H9 (cell line): ENCODE measurements around the gene INTS3. TPM values are rescaled to one million over a fixed set of nuclear protein-coding genes. Genes with fewer than 3 reads are reported as not detected.
A peak's percentile ranks its signal among the peaks of the same experiment; 100 is the strongest.

ENCODE experiments used
- DNase-seq: peaks from one replicate; pipeline ENCODE4 v3.0.0-alpha.2; 2017
- H2AFZ ChIP-seq: one replicate; pipeline ENCODE4 v1.6.1; 2013; ENCODE audit warnings: mild to moderate bottlenecking, low read length, control low read depth, moderate library complexity
- H2AK5ac ChIP-seq: 2 replicates; pipeline ENCODE4 v1.6.1; 2013; ENCODE audit warnings: low read length, control low read depth, mixed read lengths; ENCODE audit not compliant: insufficient read length
- H2BK120ac ChIP-seq: one replicate; pipeline ENCODE4 v1.6.1; 2013; ENCODE audit warnings: low read depth, mild to moderate bottlenecking, low read length, control low read depth, inconsistent platforms; ENCODE audit not compliant: poor library complexity, severe bottlenecking
- H2BK12ac ChIP-seq: 2 replicates; pipeline ENCODE4 v1.6.1; 2013; ENCODE audit warnings: low read length, control low read depth, mixed read lengths, low read depth; ENCODE audit not compliant: insufficient read length
- H2BK15ac ChIP-seq: 2 replicates; pipeline ENCODE4 v1.6.1; 2013; ENCODE audit warnings: low read depth, low read length, control low read depth
- H2BK20ac ChIP-seq: one replicate; pipeline ENCODE4 v1.6.1; 2013; ENCODE audit warnings: low read depth, mild to moderate bottlenecking, low read length, control low read depth, inconsistent platforms; ENCODE audit not compliant: poor library complexity, severe bottlenecking
- H2BK5ac ChIP-seq: 2 replicates; pipeline ENCODE4 v1.6.1; 2013; ENCODE audit warnings: low read length, control low read depth, mixed read lengths; ENCODE audit not compliant: insufficient read length
- H3K14ac ChIP-seq: 2 replicates; pipeline ENCODE4 v1.6.1; 2013; ENCODE audit warnings: low read length, control low read depth; ENCODE audit not compliant: insufficient read depth
- H3K18ac ChIP-seq: 2 replicates; pipeline ENCODE4 v1.6.1; 2013; ENCODE audit warnings: low read depth, mild to moderate bottlenecking, mixed read lengths, low read length, control low read depth; ENCODE audit not compliant: insufficient read length
- H3K23ac ChIP-seq: 2 replicates; pipeline ENCODE4 v1.6.1; 2013; ENCODE audit warnings: low read length, control low read depth, mixed read lengths, low read depth; ENCODE audit not compliant: insufficient read length
- H3K23me2 ChIP-seq: 2 replicates; pipeline ENCODE4 v1.6.1; 2013; ENCODE audit warnings: low read depth, mild to moderate bottlenecking, mixed read lengths, low read length, control low read depth; ENCODE audit not compliant: insufficient read length, poor library complexity, severe bottlenecking
- H3K27ac ChIP-seq: 2 replicates; pipeline ENCODE4 v1.5.1; 2013; ENCODE audit warnings: low read length, control low read depth, mixed read lengths, low read depth; ENCODE audit not compliant: insufficient read length
- H3K27me3 ChIP-seq: 2 replicates; pipeline ENCODE4 v1.6.1; 2013; ENCODE audit warnings: low read length, control low read depth, inconsistent platforms; ENCODE audit not compliant: insufficient read depth
- H3K4ac ChIP-seq: 2 replicates; pipeline ENCODE4 v1.6.1; 2013; ENCODE audit warnings: low read depth, mild to moderate bottlenecking, control low read depth, inconsistent platforms, low read length, moderate library complexity
- H3K4me1 ChIP-seq: 2 replicates; pipeline ENCODE4 v1.6.1; 2013; ENCODE audit warnings: low read length, control low read depth, inconsistent platforms; ENCODE audit not compliant: insufficient read depth
- H3K4me2 ChIP-seq: 2 replicates; pipeline ENCODE4 v1.6.1; 2013; ENCODE audit warnings: low read length, control low read depth, mixed read lengths; ENCODE audit not compliant: insufficient read length, insufficient read depth
- H3K56ac ChIP-seq: 2 replicates; pipeline ENCODE4 v1.6.1; 2013; ENCODE audit warnings: low read depth, mild to moderate bottlenecking, mixed read lengths, low read length, control low read depth; ENCODE audit not compliant: insufficient read length
- H3K79me1 ChIP-seq: 2 replicates; pipeline ENCODE4 v1.6.1; 2013; ENCODE audit warnings: low read depth, mild to moderate bottlenecking, moderate library complexity, low read length, control low read depth, inconsistent platforms; ENCODE audit not compliant: insufficient read depth, poor library complexity, severe bottlenecking
- H3K79me2 ChIP-seq: 2 replicates; pipeline ENCODE4 v1.6.1; 2013; ENCODE audit warnings: low read length, control low read depth, inconsistent platforms; ENCODE audit not compliant: insufficient read depth
- H3K9ac ChIP-seq: 2 replicates; pipeline ENCODE4 v1.6.1; 2013; ENCODE audit warnings: low read length, control low read depth, mixed read lengths; ENCODE audit not compliant: insufficient read length; ENCODE audit errors: extremely low read depth
- H3K9me3 ChIP-seq: one replicate; pipeline ENCODE4 v1.6.1; 2013; ENCODE audit warnings: low read depth, low read length, inconsistent platforms; ENCODE audit not compliant: control insufficient read depth
- H3T11ph ChIP-seq: one replicate; pipeline ENCODE4 v1.6.1; 2013; ENCODE audit warnings: mild to moderate bottlenecking, low read length, control low read depth, inconsistent platforms
- H4K20me1 ChIP-seq: one replicate; pipeline ENCODE4 v1.6.1; 2013; ENCODE audit not compliant: control insufficient read depth, insufficient read length, insufficient read depth
- H4K5ac ChIP-seq: 2 replicates; pipeline ENCODE4 v1.6.1; 2013; ENCODE audit warnings: low read depth, mild to moderate bottlenecking, mixed read lengths, low read length, control low read depth; ENCODE audit not compliant: insufficient read length
- H4K8ac ChIP-seq: replicated peaks from 2 replicates; pipeline ENCODE4 v1.6.1; 2013; ENCODE audit warnings: low read length, control low read depth, mixed read lengths, low read depth; ENCODE audit not compliant: insufficient read length
- H4K91ac ChIP-seq: 2 replicates; pipeline ENCODE4 v1.6.1; 2013; ENCODE audit warnings: low read depth, mild to moderate bottlenecking, moderate library complexity, mixed read lengths, low read length, control low read depth; ENCODE audit not compliant: insufficient read length
- H3K27ac Mint-ChIP-seq, 3 experiments: 2 replicates in 2 of 3; 3 replicates in 1 of 3; pipeline ENCODE4 v1.8.0; 2020 to 2021; ENCODE audit warnings: mixed read lengths in 3 of 3, mild to moderate bottlenecking in 1 of 3, moderate library complexity in 1 of 3
- H3K27me3 Mint-ChIP-seq: 2 replicates; pipeline ENCODE4 v1.8.0; 2021; ENCODE audit warnings: low read depth, mild to moderate bottlenecking, moderate library complexity, mixed read lengths
- H3K36me3 Mint-ChIP-seq, 3 experiments: 2 replicates in 2 of 3; 3 replicates in 1 of 3; pipeline ENCODE4 v1.8.0; 2020 to 2021; ENCODE audit warnings: low read depth in 3 of 3, mixed read lengths in 3 of 3; ENCODE audit not compliant: insufficient read depth in 1 of 3
- H3K4me1 Mint-ChIP-seq, 2 experiments: 2 replicates each; pipeline ENCODE4 v1.8.0; 2020; ENCODE audit warnings: mixed read lengths in 2 of 2
- H3K4me3 Mint-ChIP-seq, 2 experiments: 2 replicates in 1 of 2; 3 replicates in 1 of 2; pipeline ENCODE4 v1.8.0; 2020 to 2021; ENCODE audit warnings: mild to moderate bottlenecking in 2 of 2, mixed read lengths in 2 of 2, moderate library complexity in 1 of 2
- H3K9me3 Mint-ChIP-seq, 2 experiments: 2 replicates in 1 of 2; 3 replicates in 1 of 2; pipeline ENCODE4 v1.8.0; 2020; ENCODE audit warnings: mild to moderate bottlenecking in 2 of 2, mixed read lengths in 2 of 2, moderate library complexity in 1 of 2
- WGBS: extraction: QIAGEN DNeasy Blood & Tissue Kit; methylation state at CpG from one replicate; pipeline ENCODE4 v1.1.7; 2013; ENCODE audit warnings: missing lambda C conversion rate, low lambda C conversion rate, mixed read lengths; ENCODE audit not compliant: insufficient read length; ENCODE audit errors: extremely low coverage; 5-methylcytosine and 5-hydroxymethylcytosine counted together
- total RNA-seq: library from RNA; stranded (reverse); gene quantifications from 2 replicates; pipeline ENCODE4 v1.2.1, GENCODE V29; 2021
- TF ChIP-seq, protein P1 (sequence below): fragments of 200-600 bp; sonication (generic); conservative IDR thresholded peaks from 3 replicates; pipeline ENCODE4 v1.8.0; 2021; ENCODE audit warnings: antibody characterized with exemption, mild to moderate bottlenecking

Gene INTS3
- total RNA-seq, 1 experiment from 2014 or later: 67.1 TPM

GRCh38 chr1:153680120-153680403 is 47.8 kb upstream of the INTS3 start:
- no peak overlapping the region for H2BK15ac ChIP-seq
- Mint-ChIP-seq H3K27me3 (peaks cover 44% of the 10 kb centered on the region), H3K9me3 (no peaks in the 10 kb centered on the region), H3K27ac (no peak overlapping the region), H3K4me1 (peaks cover 24 to 25% of the 10 kb centered on the region in 2 experiments), H3K4me3 (peak overlapping the region; percentile 74 to 86), H3K36me3 (peaks cover 0 to 19% (median 11%) of the 10 kb centered on the region in 3 experiments; a peak in 3 of 7 replicates)
- no peak overlapping the region for H3K56ac ChIP-seq
- H3K79me2 ChIP-seq: no peaks in the 10 kb centered on the region
- H4K5ac ChIP-seq: no peak overlapping the region
- no peak overlapping the region for H2BK12ac ChIP-seq
- H3K4me2 ChIP-seq: peak overlapping the region; percentile 65
- no peak overlapping the region for H2AFZ ChIP-seq
- H3K14ac ChIP-seq: no peak overlapping the region
- H3K23ac ChIP-seq: no peak overlapping the region
- TF ChIP-seq, protein P1, sequence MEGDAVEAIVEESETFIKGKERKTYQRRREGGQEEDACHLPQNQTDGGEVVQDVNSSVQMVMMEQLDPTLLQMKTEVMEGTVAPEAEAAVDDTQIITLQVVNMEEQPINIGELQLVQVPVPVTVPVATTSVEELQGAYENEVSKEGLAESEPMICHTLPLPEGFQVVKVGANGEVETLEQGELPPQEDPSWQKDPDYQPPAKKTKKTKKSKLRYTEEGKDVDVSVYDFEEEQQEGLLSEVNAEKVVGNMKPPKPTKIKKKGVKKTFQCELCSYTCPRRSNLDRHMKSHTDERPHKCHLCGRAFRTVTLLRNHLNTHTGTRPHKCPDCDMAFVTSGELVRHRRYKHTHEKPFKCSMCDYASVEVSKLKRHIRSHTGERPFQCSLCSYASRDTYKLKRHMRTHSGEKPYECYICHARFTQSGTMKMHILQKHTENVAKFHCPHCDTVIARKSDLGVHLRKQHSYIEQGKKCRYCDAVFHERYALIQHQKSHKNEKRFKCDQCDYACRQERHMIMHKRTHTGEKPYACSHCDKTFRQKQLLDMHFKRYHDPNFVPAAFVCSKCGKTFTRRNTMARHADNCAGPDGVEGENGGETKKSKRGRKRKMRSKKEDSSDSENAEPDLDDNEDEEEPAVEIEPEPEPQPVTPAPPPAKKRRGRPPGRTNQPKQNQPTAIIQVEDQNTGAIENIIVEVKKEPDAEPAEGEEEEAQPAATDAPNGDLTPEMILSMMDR: no peak
- H3K9me3 ChIP-seq: no peaks in the 10 kb centered on the region
- peaks cover 26% of the 10 kb centered on the region for H3K23me2 ChIP-seq
- no peaks in the 10 kb centered on the region for H4K20me1 ChIP-seq
- peaks cover 3% of the 10 kb centered on the region; the same call in 1 of the 2 replicates for H3K27me3 ChIP-seq
- H3K9ac ChIP-seq: no peak overlapping the region
- no peaks in the 10 kb centered on the region for H3K4me1 ChIP-seq
- WGBS: no CpG with 5 or more reads among the region's 10 CpGs
- DNase-seq: peak; percentile 57
- H3K79me1 ChIP-seq: no peaks in the 10 kb centered on the region
- H2BK5ac ChIP-seq: no peak overlapping the region
- H3K4ac ChIP-seq: no peak overlapping the region
- H2BK120ac ChIP-seq: no peak overlapping the region
- no peak overlapping the region for H4K8ac ChIP-seq
- H2AK5ac ChIP-seq: no peak overlapping the region
- H3K27ac ChIP-seq: no peak overlapping the region
- no peak overlapping the region for H3K18ac ChIP-seq
- no peak overlapping the region for H4K91ac ChIP-seq
- no peak overlapping the region for H2BK20ac ChIP-seq
- H3T11ph ChIP-seq: no peak overlapping the region
